Duodenal mucosa (tissue), 2 donors: ENCODE results near the gene DCAF7.
A peak's percentile ranks its signal among the peaks of the same experiment; 100 is the strongest.

Source experiments
- H3K27ac ChIP-seq: one replicate; pipeline ENCODE4 v1.7.0; 2013; ENCODE audit warnings: low read depth, low read length
- H3K27me3 ChIP-seq, 2 donors: one replicate each; pipeline ENCODE4 v1.7.0; 2013; ENCODE audit warnings: low read length in 2 of 2, control low read depth in 1 of 2; ENCODE audit not compliant: insufficient read depth in 2 of 2, control insufficient read depth in 1 of 2
- H3K36me3 ChIP-seq, 2 donors: one replicate each; pipeline ENCODE4 v1.7.0; 2013; ENCODE audit warnings: low read length in 2 of 2, control low read depth in 1 of 2; ENCODE audit not compliant: insufficient read depth in 2 of 2, control insufficient read depth in 1 of 2
- H3K4me1 ChIP-seq, 2 donors: one replicate each; pipeline ENCODE4 v1.7.0; 2013; ENCODE audit warnings: low read length in 2 of 2, control low read depth in 1 of 2; ENCODE audit not compliant: insufficient read depth in 2 of 2, control insufficient read depth in 1 of 2
- H3K4me3 ChIP-seq, 2 donors: one replicate each; pipeline ENCODE4 v1.7.0; 2013; ENCODE audit warnings: low read length in 2 of 2, low read depth in 1 of 2
- H3K9ac ChIP-seq, 2 donors: one replicate each; pipeline ENCODE4 v1.7.0; 2013; ENCODE audit warnings: low read length in 2 of 2, low read depth in 1 of 2
- H3K9me3 ChIP-seq, 2 donors: one replicate each; pipeline ENCODE4 v1.7.0; 2013; ENCODE audit warnings: low read length in 2 of 2, control low read depth in 1 of 2; ENCODE audit not compliant: control insufficient read depth in 1 of 2

Gene DCAF7

GRCh38 chr17:63546308-63547082 lies 3.8 kb upstream of the DCAF7 start:
- H3K9me3 ChIP-seq = no peaks in the 10 kb centered on the region
- H3K9ac ChIP-seq = no peak overlapping the region
- H3K4me1 ChIP-seq = peaks cover 0 to 10% of the 10 kb centered on the region in 2 donors

GRCh38 chr17:63547083-63547523 lies 3.2 kb upstream of the DCAF7 start:
- H3K4me3 ChIP-seq = no peak overlapping the region
- no peak overlapping the region for H3K9ac ChIP-seq
- H3K27me3 ChIP-seq = no peaks in the 10 kb centered on the region
- H3K9me3 ChIP-seq = no peaks in the 10 kb centered on the region
- H3K36me3 ChIP-seq = no peaks in the 10 kb centered on the region
- no peak overlapping the region for H3K27ac ChIP-seq
- H3K4me1 ChIP-seq = peaks cover 2 to 12% of the 10 kb centered on the region in 2 donors

More at GRCh38 chr17:63546308-63547082, 3.8 kb upstream of the DCAF7 start:
- H3K4me3 ChIP-seq = no peak overlapping the region
- no peaks in the 10 kb centered on the region for H3K27me3 ChIP-seq
- no peak overlapping the region for H3K27ac ChIP-seq
- H3K36me3 ChIP-seq = no peaks in the 10 kb centered on the region

GRCh38 chr17:63549289-63549945 lies 860 bp upstream of the DCAF7 start:
- H3K27ac ChIP-seq = peak overlapping the region; percentile 80
- peak overlapping the region; percentile 79 to 97 for H3K9ac ChIP-seq
- no peaks in the 10 kb centered on the region for H3K9me3 ChIP-seq
- H3K4me1 ChIP-seq = peaks cover 22 to 29% of the 10 kb centered on the region in 2 donors
- no peaks in the 10 kb centered on the region for H3K27me3 ChIP-seq
- H3K4me3 ChIP-seq = peak overlapping the region; percentile 89 to 100
- no peaks in the 10 kb centered on the region for H3K36me3 ChIP-seq

- H3K27ac ChIP-seq = peak overlapping the region; percentile 91
- no peaks in the 10 kb centered on the region for H3K27me3 ChIP-seq
- H3K9me3 ChIP-seq = no peaks in the 10 kb centered on the region
- peak overlapping the region; percentile 97 to 100 for H3K4me3 ChIP-seq
- H3K36me3 ChIP-seq = no peaks in the 10 kb centered on the region
- H3K4me1 ChIP-seq = peaks cover 22 to 38% of the 10 kb centered on the region in 2 donors
- H3K9ac ChIP-seq = peak overlapping the region; percentile 91 to 97
Observed at GRCh38 chr17:63550817-63551639, 751 bp downstream of the DCAF7 start.

- no peaks in the 10 kb centered on the region for H3K36me3 ChIP-seq
- H3K9me3 ChIP-seq = no peaks in the 10 kb centered on the region
- no peak overlapping the region for H3K27ac ChIP-seq
- no peaks in the 10 kb centered on the region for H3K27me3 ChIP-seq
- H3K9ac ChIP-seq = peak overlapping the region; percentile 34 to 61
- peaks cover 22 to 38% of the 10 kb centered on the region in 2 donors for H3K4me1 ChIP-seq
- peak overlapping the region; percentile 70 to 97 for H3K4me3 ChIP-seq
Observed at GRCh38 chr17:63552211-63552610, 1.9 kb downstream of the DCAF7 start.

GRCh38 chr17:63555500-63556156 lies 5.4 kb downstream of the DCAF7 start:
- Histone ChIP-seq H3K9ac (no peak overlapping the region), H3K27me3 (no peaks in the 10 kb centered on the region), H3K9me3 (no peaks in the 10 kb centered on the region), H3K27ac (no peak overlapping the region), H3K36me3 (peaks cover 0 to 4% of the 10 kb centered on the region in 2 donors), H3K4me3 (no peak overlapping the region), H3K4me1 (peaks cover 22 to 30% of the 10 kb centered on the region in 2 donors)

GRCh38 chr17:63557416-63557815 lies 7.1 kb downstream of the DCAF7 start:
- Histone ChIP-seq H3K9me3 (no peaks in the 10 kb centered on the region), H3K27ac (no peak overlapping the region), H3K4me3 (no peak overlapping the region), H3K36me3 (peaks cover 0 to 4% of the 10 kb centered on the region in 2 donors), H3K4me1 (peaks cover 17 to 23% of the 10 kb centered on the region in 2 donors), H3K9ac (no peak overlapping the region), H3K27me3 (no peaks in the 10 kb centered on the region)

GRCh38 chr17:63558441-63558840 lies 8.2 kb downstream of the DCAF7 start:
- Histone ChIP-seq H3K4me3 (no peak overlapping the region), H3K9ac (no peak overlapping the region), H3K27me3 (no peaks in the 10 kb centered on the region), H3K4me1 (peaks cover 6 to 17% of the 10 kb centered on the region in 2 donors), H3K27ac (no peak overlapping the region), H3K36me3 (peaks cover 0 to 4% of the 10 kb centered on the region in 2 donors), H3K9me3 (no peaks in the 10 kb centered on the region)

- Histone ChIP-seq H3K4me1 (peaks cover 0 to 3% of the 10 kb centered on the region in 2 donors), H3K4me3 (no peak overlapping the region), H3K9me3 (no peaks in the 10 kb centered on the region), H3K27me3 (no peaks in the 10 kb centered on the region), H3K36me3 (peaks cover 0 to 4% of the 10 kb centered on the region in 2 donors), H3K9ac (no peak overlapping the region), H3K27ac (no peak overlapping the region)
Observed at GRCh38 chr17:63561819-63562218, 11.5 kb downstream of the DCAF7 start.
